Vagina (tissue), 2 donors: ENCODE results near the gene TAS2R40. TPM values are rescaled to one million over a fixed set of nuclear protein-coding genes. Genes with fewer than 3 reads are reported as not detected.
"Not testable (repeated sequence)": the region's sequence is repeated elsewhere in the genome, so short reads cannot be mapped to it uniquely, and the experiment has no call there.

ENCODE experiments used
- DNase-seq, 2 donors: peaks; one replicate each; pipeline ENCODE4 v3.0.0-alpha.2; 2017; ENCODE audit errors: extremely low spot score in 2 of 2
- H3K27ac ChIP-seq: fragments of 200-600 bp; sonication (generic); one replicate; pipeline ENCODE4 v1.5.1; 2019
- H3K27me3 ChIP-seq: fragments of 200-600 bp; sonication (generic); one replicate; pipeline ENCODE4 v1.5.1; 2019
- H3K36me3 ChIP-seq, 2 donors: fragments of 200-600 bp; sonication (generic); one replicate each; pipeline ENCODE4 v1.5.1; 2017 to 2019
- H3K4me1 ChIP-seq: fragments of 200-600 bp; sonication (generic); one replicate; pipeline ENCODE4 v1.5.1; 2019
- H3K4me3 ChIP-seq, 2 donors: fragments of 200-600 bp; sonication (generic); 1 replicate in 1 of 2; 2 replicates in 1 of 2; pipeline ENCODE4 v1.5.1; 2016 to 2019
- H3K9me3 ChIP-seq: fragments of 200-600 bp; sonication (generic); one replicate; pipeline ENCODE4 v1.5.1; 2019
- POLR2A ChIP-seq, 2 donors: fragments of 450-650 bp; IDR thresholded peaks; one replicate each; pipeline ENCODE4 v1.6.1; 2017; ENCODE audit warnings: antibody characterized with exemption in 2 of 2, mild to moderate bottlenecking in 2 of 2, moderate library complexity in 2 of 2
- POLR2AphosphoS5 ChIP-seq, 2 donors: sonication (generic); formaldehyde crosslinking; IDR thresholded peaks; one replicate each; pipeline ENCODE4 v1.9.0; 2017; ENCODE audit warnings: antibody characterized with exemption in 2 of 2, mild to moderate bottlenecking in 2 of 2, low read depth in 1 of 2; ENCODE audit not compliant: insufficient read depth in 1 of 2
- intact Hi-C: fragments of 100-400 bp; cut with DNase I; formaldehyde crosslinking; loops from one replicate; pipeline ENCODE4 v1.15.1; 2023
- total RNA-seq: library from RNA; depleted of rRNA; stranded (reverse); fragments of >200 nt; gene quantifications from one replicate; pipeline ENCODE4 v1.2.3, GENCODE V29; 2016
- TF ChIP-seq, protein P1 (sequence below), 3 experiments: fragments of 450-650 bp in 2 of 3; fragments of 200-600 bp in 1 of 3; sonication (generic) in 1 of 3; IDR thresholded peaks; one replicate each; pipeline ENCODE4 v1.5.1; 2017 to 2019; ENCODE audit warnings: antibody characterized with exemption in 3 of 3, mild to moderate bottlenecking in 2 of 3, moderate library complexity in 2 of 3

TAS2R40 gene
- not detected for total RNA-seq

DNA sequence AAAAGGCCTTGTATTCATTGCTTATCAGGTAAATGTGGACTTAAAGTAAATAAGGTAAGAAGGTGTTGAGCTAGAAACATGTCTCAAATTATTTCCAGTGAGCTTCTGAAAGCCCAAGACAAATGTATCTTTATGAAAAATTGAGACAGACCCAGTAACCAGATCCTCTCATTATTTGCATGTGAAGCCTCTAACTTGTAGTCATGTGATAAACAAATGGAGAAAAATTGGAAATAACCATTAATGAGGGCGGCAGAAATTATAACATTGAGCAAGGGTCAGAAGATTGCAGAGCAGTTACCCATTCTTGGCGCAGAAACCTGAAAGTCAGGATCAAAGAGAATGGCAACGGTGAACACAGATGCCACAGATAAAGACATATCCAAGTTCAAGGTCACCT is at the start of gene TAS2R40:
TAS2R40 (plus strand) TSS at position 301 of the 400 bp plus-strand sequence; CDS start at position 343, 42 bp downstream.
- Histone ChIP-seq H3K9me3 (no peaks in the 10 kb centered on the region), H3K36me3 (no peaks in the 10 kb centered on the region), H3K4me3 (no peak within 1 kb of the TSS), H3K27me3 (no peaks in the 10 kb centered on the region), H3K27ac (no peak within 1 kb of the TSS), H3K4me1 (no peaks in the 10 kb centered on the region)
- no peak for DNase-seq
- intact Hi-C loops = no loop called here
- TF ChIP-seq POLR2A (IDR thresholded peaks at IDR 0.05) (no peak), POLR2AphosphoS5 (IDR thresholded peaks at IDR 0.05; ENCODE audit: insufficient read depth in 1 of 2, low read depth in 1 of 2) (no peak)
- TF ChIP-seq, protein P1, sequence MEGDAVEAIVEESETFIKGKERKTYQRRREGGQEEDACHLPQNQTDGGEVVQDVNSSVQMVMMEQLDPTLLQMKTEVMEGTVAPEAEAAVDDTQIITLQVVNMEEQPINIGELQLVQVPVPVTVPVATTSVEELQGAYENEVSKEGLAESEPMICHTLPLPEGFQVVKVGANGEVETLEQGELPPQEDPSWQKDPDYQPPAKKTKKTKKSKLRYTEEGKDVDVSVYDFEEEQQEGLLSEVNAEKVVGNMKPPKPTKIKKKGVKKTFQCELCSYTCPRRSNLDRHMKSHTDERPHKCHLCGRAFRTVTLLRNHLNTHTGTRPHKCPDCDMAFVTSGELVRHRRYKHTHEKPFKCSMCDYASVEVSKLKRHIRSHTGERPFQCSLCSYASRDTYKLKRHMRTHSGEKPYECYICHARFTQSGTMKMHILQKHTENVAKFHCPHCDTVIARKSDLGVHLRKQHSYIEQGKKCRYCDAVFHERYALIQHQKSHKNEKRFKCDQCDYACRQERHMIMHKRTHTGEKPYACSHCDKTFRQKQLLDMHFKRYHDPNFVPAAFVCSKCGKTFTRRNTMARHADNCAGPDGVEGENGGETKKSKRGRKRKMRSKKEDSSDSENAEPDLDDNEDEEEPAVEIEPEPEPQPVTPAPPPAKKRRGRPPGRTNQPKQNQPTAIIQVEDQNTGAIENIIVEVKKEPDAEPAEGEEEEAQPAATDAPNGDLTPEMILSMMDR (IDR thresholded peaks at IDR 0.05) = no peak

DNA sequence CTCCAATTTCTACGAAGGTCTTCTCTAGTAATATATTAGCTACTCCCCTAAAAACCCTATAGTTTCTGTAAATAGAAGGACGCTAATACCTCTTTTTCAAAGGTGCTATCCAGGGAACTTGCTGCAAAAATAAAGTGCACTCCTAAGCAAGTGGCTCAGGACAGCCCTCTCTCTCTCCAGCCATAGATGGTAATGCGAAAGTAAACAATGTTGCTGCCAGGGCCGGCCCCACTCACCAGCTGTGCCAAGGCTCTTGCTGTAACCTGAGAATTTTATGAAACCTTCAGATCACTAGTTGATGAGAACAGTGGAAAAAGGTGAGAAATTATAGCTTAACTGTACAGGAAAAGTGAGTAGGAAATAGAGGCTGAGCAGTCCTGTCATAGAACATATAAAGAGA is 49.5 kb upstream of the TAS2R40 start:
- TF ChIP-seq POLR2A (IDR thresholded peaks at IDR 0.05) (no peak), POLR2AphosphoS5 (IDR thresholded peaks at IDR 0.05; ENCODE audit: insufficient read depth in 1 of 2, low read depth in 1 of 2) (no peak)
- TF ChIP-seq, protein P1 (IDR thresholded peaks at IDR 0.05) = no peak
- H3K4me1 ChIP-seq = no peaks in the 10 kb centered on the region
- H3K27ac ChIP-seq = no peak overlapping the region
- DNase-seq = no peak
- no peaks in the 10 kb centered on the region for H3K9me3 ChIP-seq
- no peak overlapping the region for H3K4me3 ChIP-seq
- intact Hi-C loops = no loop called here
- no peaks in the 10 kb centered on the region for H3K27me3 ChIP-seq
- no peaks in the 10 kb centered on the region for H3K36me3 ChIP-seq

DNA sequence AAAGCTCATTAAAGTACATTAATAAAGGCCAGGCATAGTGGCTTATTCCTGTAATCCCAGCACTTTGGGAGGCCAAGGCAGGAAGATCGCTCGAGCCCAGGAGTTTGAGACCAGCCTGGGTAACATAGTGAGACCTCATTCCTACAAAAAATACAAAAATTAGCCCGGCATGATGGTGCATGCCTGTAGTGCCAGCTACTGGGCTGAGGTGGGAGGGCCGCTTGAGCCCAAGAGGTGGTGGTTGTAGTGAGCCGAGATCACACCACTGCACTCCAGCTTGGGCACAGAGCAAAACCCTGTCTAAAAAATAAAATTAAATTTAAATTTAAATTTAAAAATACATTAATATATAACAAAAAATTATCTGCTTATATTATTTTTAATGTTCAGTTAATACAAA is 45.7 kb upstream of the TAS2R40 start:
- Histone ChIP-seq H3K27me3 (no peaks in the 10 kb centered on the region), H3K4me1 (no peaks in the 10 kb centered on the region), H3K36me3 (no peaks in the 10 kb centered on the region), H3K27ac (no peak overlapping the region), H3K4me3 (no peak overlapping the region), H3K9me3 (no peaks in the 10 kb centered on the region)
- DNase-seq = no peak
- TF ChIP-seq, protein P1 (IDR thresholded peaks at IDR 0.05) = no peak
- intact Hi-C loops = no loop called here

DNA sequence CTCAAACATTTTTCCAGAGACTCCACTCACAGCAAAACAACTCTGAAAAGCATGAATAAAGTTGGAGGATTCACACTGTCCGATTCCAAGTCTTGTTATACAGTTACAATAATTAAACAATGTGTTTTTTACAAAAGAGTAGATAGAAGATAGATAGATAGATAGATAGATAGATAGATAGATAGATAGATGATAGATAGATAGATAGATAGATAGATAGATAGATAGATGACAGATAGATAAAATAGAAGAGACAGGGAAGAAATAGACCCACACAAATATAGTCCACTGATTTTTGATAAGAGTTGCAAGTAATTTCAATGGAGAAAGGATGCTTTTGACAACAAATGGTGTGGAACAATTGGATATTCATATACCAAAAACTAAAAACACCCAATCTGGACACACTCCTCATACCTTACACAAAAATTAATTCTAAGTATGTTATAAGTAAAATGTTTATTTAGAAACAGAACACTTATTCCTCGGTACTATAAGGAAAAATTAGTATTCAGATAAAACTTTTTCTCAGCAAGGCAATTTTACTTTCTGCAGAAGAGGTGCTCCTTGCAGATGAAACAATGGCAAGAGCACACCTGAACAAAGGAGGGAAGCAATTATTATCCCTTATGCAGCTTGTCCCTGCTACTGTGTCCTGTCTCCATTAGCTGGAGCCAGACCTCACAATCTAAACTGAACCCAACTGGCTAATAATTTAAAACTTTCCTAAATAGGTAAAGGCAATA is 44.3 kb upstream of the TAS2R40 start:
- Histone ChIP-seq H3K27ac (no peak overlapping the region), H3K36me3 (no peaks in the 10 kb centered on the region), H3K9me3 (no peaks in the 10 kb centered on the region), H3K27me3 (no peaks in the 10 kb centered on the region), H3K4me3 (no peak overlapping the region), H3K4me1 (no peaks in the 10 kb centered on the region)
- DNase-seq = no peak
- TF ChIP-seq, protein P1 (IDR thresholded peaks at IDR 0.05) = no peak
- no peak for TF ChIP-seq POLR2AphosphoS5 (IDR thresholded peaks at IDR 0.05; ENCODE audit: insufficient read depth in 1 of 2, low read depth in 1 of 2)
- TF ChIP-seq POLR2A (IDR thresholded peaks at IDR 0.05) = no peak
- intact Hi-C loops = no loop called here

DNA sequence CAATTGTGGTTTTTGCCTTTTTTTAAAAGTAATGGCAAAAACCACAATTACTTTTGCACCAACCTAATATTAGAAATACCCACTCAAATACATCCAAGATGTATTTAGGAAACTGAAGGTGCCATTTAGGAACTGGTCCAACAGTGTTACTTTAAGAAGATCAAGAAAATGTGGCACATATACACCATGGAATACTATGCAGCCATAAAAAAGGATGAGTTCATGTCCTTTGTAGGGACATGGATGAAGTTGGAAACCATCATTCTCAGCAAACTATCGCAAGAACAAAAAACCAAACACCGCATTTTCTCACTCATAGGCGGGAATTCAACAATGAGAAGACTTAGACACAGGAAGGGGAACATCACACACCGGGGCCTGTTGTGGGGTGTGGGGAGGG is 41.1 kb upstream of the TAS2R40 start:
- H3K27me3 ChIP-seq, H3K4me3 ChIP-seq, H3K4me1 ChIP-seq, H3K27ac ChIP-seq, DNase-seq, H3K9me3 ChIP-seq, H3K36me3 ChIP-seq, intact Hi-C loops: not testable (repeated sequence)
